CD4-positive, alpha-beta memory T cell (primary cell): ENCODE data around the gene ARHGAP44. TPM values are rescaled to one million over a fixed set of nuclear protein-coding genes. Genes with fewer than 3 reads are reported as not detected.

Source experiments
- CTCF ChIA-PET: fragments of 350-600 bp; sonication (Branson Sonifier 250); formaldehyde crosslinking; loops from one replicate; lab custom pipeline; 2021; ENCODE audit warnings: inconsistent platforms; ENCODE audit not compliant: partially characterized antibody; lab: Charles Lee
- POLR2A ChIA-PET: fragments of 350-600 bp; sonication (Branson Sonifier 250); formaldehyde crosslinking; loops from one replicate; lab custom pipeline; 2021; ENCODE audit not compliant: partially characterized antibody; lab: Charles Lee
- DNase-seq, 5 donors: peaks; one replicate each; pipeline versions ENCODE4 v3.0.0 to v3.0.0-alpha.2; 2020 to 2022; ENCODE audit warnings: mixed read lengths in 1 of 5
- H3K27ac ChIP-seq: one replicate; pipeline ENCODE4 v1.7.0; 2013; ENCODE audit warnings: low read depth, low read length
- H3K27me3 ChIP-seq: 2 replicates; pipeline ENCODE4 v1.7.0; 2013; ENCODE audit warnings: mild to moderate bottlenecking, low read length, moderate library complexity; ENCODE audit not compliant: insufficient read depth
- H3K36me3 ChIP-seq: 2 replicates; pipeline ENCODE4 v1.7.0; 2013; ENCODE audit warnings: mild to moderate bottlenecking, low read length, moderate library complexity; ENCODE audit not compliant: insufficient read depth
- H3K4me1 ChIP-seq: 2 replicates; pipeline ENCODE4 v1.7.0; 2013; ENCODE audit warnings: mild to moderate bottlenecking, low read length, moderate library complexity; ENCODE audit not compliant: insufficient read depth
- H3K4me3 ChIP-seq, 2 donors: one replicate each; pipeline ENCODE4 v1.7.0; 2013; ENCODE audit warnings: low read length in 2 of 2, mild to moderate bottlenecking in 1 of 2
- H3K9me3 ChIP-seq, 2 donors: one replicate each; pipeline ENCODE4 v1.7.0; 2013; ENCODE audit warnings: low read length in 2 of 2, control low read depth in 1 of 2; ENCODE audit not compliant: control insufficient read depth in 1 of 2
- H3K27ac Mint-ChIP-seq, 7 donors: one replicate each; pipeline ENCODE4 v1.8.0; 2020 to 2021; ENCODE audit warnings: mixed read lengths in 7 of 7, mild to moderate bottlenecking in 6 of 7, inconsistent platforms in 3 of 7, moderate library complexity in 3 of 7
- H3K27me3 Mint-ChIP-seq, 2 donors: one replicate each; pipeline ENCODE4 v1.8.0; 2020 to 2021; ENCODE audit warnings: mixed read lengths in 2 of 2
- H3K36me3 Mint-ChIP-seq, 2 donors: one replicate each; pipeline ENCODE4 v1.8.0; 2020 to 2021; ENCODE audit warnings: mixed read lengths in 2 of 2, inconsistent platforms in 1 of 2, mild to moderate bottlenecking in 1 of 2
- H3K4me1 Mint-ChIP-seq, 4 donors: one replicate each; pipeline ENCODE4 v1.8.0; 2020 to 2021; ENCODE audit warnings: mixed read lengths in 4 of 4, mild to moderate bottlenecking in 1 of 4
- H3K4me3 Mint-ChIP-seq, 8 donors: one replicate each; pipeline ENCODE4 v1.8.0; 2020 to 2021; ENCODE audit warnings: mixed read lengths in 8 of 8, mild to moderate bottlenecking in 7 of 8, moderate library complexity in 6 of 8, inconsistent platforms in 3 of 8
- H3K9me3 Mint-ChIP-seq, 8 donors: one replicate each; pipeline ENCODE4 v1.8.0; 2020 to 2021; ENCODE audit warnings: mixed read lengths in 8 of 8, mild to moderate bottlenecking in 5 of 8, inconsistent platforms in 3 of 8, moderate library complexity in 1 of 8
- intact Hi-C: fragments of 100-400 bp; cut with micrococcal nuclease; formaldehyde crosslinking; loops from one replicate; pipeline ENCODE4 v1.15.1; 2023
- polyA plus RNA-seq, 2 donors: library from polyadenylated mRNA; unstranded; fragments of 300-500 nt; fragmentation: Illumina TruSeq; gene quantifications; one replicate each; pipeline ENCODE4 v1.2.3, GENCODE V29; 2021
- total RNA-seq, 2 experiments: library from RNA; stranded (reverse); gene quantifications; one replicate each; pipeline ENCODE4 v1.2.3, GENCODE V29; 2021

ARHGAP44 gene
- total and polyA plus RNA-seq, 4 experiments from 2014 or later, result 0.07 TPM; not detected in 3

- peaks cover 0 to 12% (median 2%) of the 10 kb centered on the region in 4 donors for H3K4me1 Mint-ChIP-seq
- H3K27ac Mint-ChIP-seq, result no peak overlapping the region
- Histone ChIP-seq H3K36me3 (no peaks in the 10 kb centered on the region), H3K4me3 (no peak overlapping the region), H3K4me1 (peaks cover 3% of the 10 kb centered on the region), H3K27ac (no peak overlapping the region), H3K9me3 (no peaks in the 10 kb centered on the region), H3K27me3 (peaks cover 12% of the 10 kb centered on the region)
- POLR2A ChIA-PET, result no interaction called here
- no peak overlapping the region for H3K4me3 Mint-ChIP-seq
- peaks cover 0 to 20% (median 10%) of the 10 kb centered on the region in 8 donors for H3K9me3 Mint-ChIP-seq
- DNase-seq, result no peak
- H3K27me3 Mint-ChIP-seq, result peaks cover 18 to 22% of the 10 kb centered on the region in 2 donors
- no peaks in the 10 kb centered on the region for H3K36me3 Mint-ChIP-seq
- intact Hi-C loops, result no loop called here
- CTCF ChIA-PET, result no interaction called here
These were observed 5.7 kb downstream of the ARHGAP44 start for GRCh38 chr17:12794919-12795532.

- H3K36me3 Mint-ChIP-seq, result no peaks in the 10 kb centered on the region
- CTCF ChIA-PET, result no interaction called here
- intact Hi-C loops, result no loop called here
- Histone ChIP-seq H3K36me3 (no peaks in the 10 kb centered on the region), H3K27me3 (no peaks in the 10 kb centered on the region), H3K9me3 (no peaks in the 10 kb centered on the region), H3K27ac (no peak overlapping the region), H3K4me3 (no peak overlapping the region), H3K4me1 (no peaks in the 10 kb centered on the region)
- peaks cover 0 to 2% of the 10 kb centered on the region in 2 donors for H3K27me3 Mint-ChIP-seq
- DNase-seq, result no peak
- H3K4me1 Mint-ChIP-seq, result peaks cover 0 to 1% (median 0%) of the 10 kb centered on the region in 4 donors
- H3K9me3 Mint-ChIP-seq, result peaks cover 2 to 24% (median 12%) of the 10 kb centered on the region in 8 donors
- POLR2A ChIA-PET, result no interaction called here
- H3K27ac Mint-ChIP-seq, result no peak overlapping the region
- no peak overlapping the region for H3K4me3 Mint-ChIP-seq
These were observed 11.6 kb downstream of the ARHGAP44 start for GRCh38 chr17:12800855-12801365.

- no peaks in the 10 kb centered on the region for H3K36me3 Mint-ChIP-seq
- no peaks in the 10 kb centered on the region for H3K27me3 Mint-ChIP-seq
- DNase-seq, result no peak
- ChIA-PET CTCF (no interaction called here), POLR2A (no interaction called here)
- H3K36me3 ChIP-seq, result no peaks in the 10 kb centered on the region
- H3K4me1 ChIP-seq, result no peaks in the 10 kb centered on the region
- no peak overlapping the region for H3K27ac Mint-ChIP-seq
- H3K9me3 Mint-ChIP-seq, result peaks cover 4 to 34% (median 16%) of the 10 kb centered on the region in 8 donors
- no peaks in the 10 kb centered on the region for H3K27me3 ChIP-seq
- peaks cover 0 to 1% (median 0%) of the 10 kb centered on the region in 4 donors for H3K4me1 Mint-ChIP-seq
- intact Hi-C loops, result no loop called here
- H3K4me3 Mint-ChIP-seq, result no peak overlapping the region
- no peaks in the 10 kb centered on the region for H3K9me3 ChIP-seq
- H3K4me3 ChIP-seq, result no peak overlapping the region
- H3K27ac ChIP-seq, result no peak overlapping the region
These were observed 17.3 kb downstream of the ARHGAP44 start for GRCh38 chr17:12806630-12807029.

- Histone ChIP-seq H3K36me3 (no peaks in the 10 kb centered on the region), H3K27ac (no peak overlapping the region), H3K4me3 (no peak overlapping the region), H3K9me3 (no peaks in the 10 kb centered on the region), H3K4me1 (no peaks in the 10 kb centered on the region), H3K27me3 (no peaks in the 10 kb centered on the region)
- Mint-ChIP-seq H3K9me3 (peaks cover 3 to 34% (median 13%) of the 10 kb centered on the region in 8 donors), H3K4me3 (no peak overlapping the region), H3K36me3 (no peaks in the 10 kb centered on the region), H3K27me3 (no peaks in the 10 kb centered on the region), H3K4me1 (no peaks in the 10 kb centered on the region), H3K27ac (no peak overlapping the region)
- POLR2A ChIA-PET, result no interaction called here
- CTCF ChIA-PET, result no interaction called here
- intact Hi-C loops, result no loop called here
- no peak for DNase-seq
These were observed 19.4 kb downstream of the ARHGAP44 start for GRCh38 chr17:12808723-12809122.

- Histone ChIP-seq H3K36me3 (no peaks in the 10 kb centered on the region), H3K4me3 (no peak overlapping the region), H3K4me1 (no peaks in the 10 kb centered on the region), H3K9me3 (no peaks in the 10 kb centered on the region), H3K27me3 (no peaks in the 10 kb centered on the region), H3K27ac (no peak overlapping the region)
- ChIA-PET CTCF (no interaction called here), POLR2A (no interaction called here)
- peaks cover 2 to 31% (median 10%) of the 10 kb centered on the region in 8 donors for H3K9me3 Mint-ChIP-seq
- intact Hi-C loops, result loop anchor here (10.0 kb wide), 1 partner anchor 58 kb away; no protein-coding TSS in a partner anchor
- H3K36me3 Mint-ChIP-seq, result no peaks in the 10 kb centered on the region
- H3K4me3 Mint-ChIP-seq, result no peak overlapping the region
- no peaks in the 10 kb centered on the region for H3K4me1 Mint-ChIP-seq
- no peaks in the 10 kb centered on the region for H3K27me3 Mint-ChIP-seq
- DNase-seq, result no peak
- H3K27ac Mint-ChIP-seq, result no peak overlapping the region
These were observed 23.6 kb downstream of the ARHGAP44 start for GRCh38 chr17:12812877-12813276.

GRCh38 chr17:12813664-12814063, 24.4 kb downstream of the ARHGAP44 start:
- Mint-ChIP-seq H3K27ac (no peak overlapping the region), H3K27me3 (no peaks in the 10 kb centered on the region), H3K9me3 (peaks cover 2 to 26% (median 7%) of the 10 kb centered on the region in 8 donors), H3K4me1 (no peaks in the 10 kb centered on the region), H3K36me3 (no peaks in the 10 kb centered on the region), H3K4me3 (no peak overlapping the region)
- ChIA-PET POLR2A (no interaction called here), CTCF (no interaction called here)
- Histone ChIP-seq H3K27ac (no peak overlapping the region), H3K36me3 (no peaks in the 10 kb centered on the region), H3K4me1 (no peaks in the 10 kb centered on the region), H3K4me3 (no peak overlapping the region), H3K9me3 (no peaks in the 10 kb centered on the region), H3K27me3 (no peaks in the 10 kb centered on the region)
- intact Hi-C loops, result loop anchor here (10.0 kb wide), 1 partner anchor 59 kb away; no protein-coding TSS in a partner anchor
- no peak for DNase-seq

- H3K27ac Mint-ChIP-seq, result no peak overlapping the region
- no peaks in the 10 kb centered on the region for H3K27me3 Mint-ChIP-seq
These were observed 25.4 kb downstream of the ARHGAP44 start for GRCh38 chr17:12814718-12815117.

More at GRCh38 chr17:12814718-12815117, 25.4 kb downstream of the ARHGAP44 start:
- no peaks in the 10 kb centered on the region for H3K4me1 ChIP-seq
- H3K9me3 ChIP-seq, result no peaks in the 10 kb centered on the region
- intact Hi-C loops, result loop anchor here (10.0 kb wide), 1 partner anchor 60 kb away; no protein-coding TSS in a partner anchor
- no peaks in the 10 kb centered on the region for H3K36me3 Mint-ChIP-seq
- CTCF ChIA-PET, result no interaction called here
- no peak for DNase-seq
- POLR2A ChIA-PET, result no interaction called here
- no peaks in the 10 kb centered on the region for H3K36me3 ChIP-seq
- no peaks in the 10 kb centered on the region for H3K4me1 Mint-ChIP-seq
- H3K4me3 Mint-ChIP-seq, result no peak overlapping the region
- no peak overlapping the region for H3K27ac ChIP-seq
- no peak overlapping the region for H3K4me3 ChIP-seq
- no peaks in the 10 kb centered on the region for H3K27me3 ChIP-seq
- peaks cover 0 to 16% (median 3%) of the 10 kb centered on the region in 8 donors for H3K9me3 Mint-ChIP-seq
